Adipose tissue (tissue), 3 donors: Measurements from ENCODE around the gene PACSIN2. TPM values are rescaled to one million over a fixed set of nuclear protein-coding genes. Genes with fewer than 3 reads are reported as not detected.
"Not testable (repeated sequence)": the region's sequence is repeated elsewhere in the genome, so short reads cannot be mapped to it uniquely, and the experiment has no call there.

ENCODE experiments used
- H3K27ac ChIP-seq: one replicate; pipeline ENCODE4 v1.5.1; 2013; ENCODE audit warnings: low read depth, low read length
- WGBS, 3 donors: extraction: QIAGEN DNeasy Blood & Tissue Kit; methylation state at CpG; one replicate each; pipeline ENCODE4 v1.1.7; 2013; 5-methylcytosine and 5-hydroxymethylcytosine counted together
- polyA plus RNA-seq, 3 donors: library from polyadenylated mRNA; stranded (reverse); fragments of 200-250 nt; gene quantifications; one replicate each; pipeline ENCODE4 v1.2.3, GENCODE V29; 2013
- donor health status: healthy with polysubstance abuse.
- donor health status: Bipolar disorder and iron deficiency.
- donor health status: healthy.

The PACSIN2 gene
- polyA plus RNA-seq, 3 donors, result 21.9 to 53.1 (median 24.6) TPM

DNA sequence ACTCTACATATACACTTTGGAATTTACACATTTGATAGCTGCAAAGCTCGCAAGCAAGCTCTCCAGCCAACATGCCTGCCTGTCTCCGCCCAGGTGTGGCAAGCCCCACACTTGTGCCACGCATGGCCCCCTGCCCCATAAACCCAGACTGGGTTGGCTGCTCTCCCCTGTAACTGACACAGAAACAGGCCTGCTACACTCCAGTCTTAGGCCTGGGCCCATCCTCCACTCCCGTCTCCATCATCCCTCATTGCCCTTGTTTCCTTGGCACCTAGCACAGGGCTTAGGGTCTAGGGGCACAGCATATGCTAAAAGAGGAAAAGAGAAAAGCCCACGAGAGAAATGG, 41.4 kb downstream of the PACSIN2 start:
- H3K27ac ChIP-seq, result no peak overlapping the region
- 73 to 83% (median 82%) methylated on average over 5 of the region's 5 CpGs for WGBS, 3 donors

DNA sequence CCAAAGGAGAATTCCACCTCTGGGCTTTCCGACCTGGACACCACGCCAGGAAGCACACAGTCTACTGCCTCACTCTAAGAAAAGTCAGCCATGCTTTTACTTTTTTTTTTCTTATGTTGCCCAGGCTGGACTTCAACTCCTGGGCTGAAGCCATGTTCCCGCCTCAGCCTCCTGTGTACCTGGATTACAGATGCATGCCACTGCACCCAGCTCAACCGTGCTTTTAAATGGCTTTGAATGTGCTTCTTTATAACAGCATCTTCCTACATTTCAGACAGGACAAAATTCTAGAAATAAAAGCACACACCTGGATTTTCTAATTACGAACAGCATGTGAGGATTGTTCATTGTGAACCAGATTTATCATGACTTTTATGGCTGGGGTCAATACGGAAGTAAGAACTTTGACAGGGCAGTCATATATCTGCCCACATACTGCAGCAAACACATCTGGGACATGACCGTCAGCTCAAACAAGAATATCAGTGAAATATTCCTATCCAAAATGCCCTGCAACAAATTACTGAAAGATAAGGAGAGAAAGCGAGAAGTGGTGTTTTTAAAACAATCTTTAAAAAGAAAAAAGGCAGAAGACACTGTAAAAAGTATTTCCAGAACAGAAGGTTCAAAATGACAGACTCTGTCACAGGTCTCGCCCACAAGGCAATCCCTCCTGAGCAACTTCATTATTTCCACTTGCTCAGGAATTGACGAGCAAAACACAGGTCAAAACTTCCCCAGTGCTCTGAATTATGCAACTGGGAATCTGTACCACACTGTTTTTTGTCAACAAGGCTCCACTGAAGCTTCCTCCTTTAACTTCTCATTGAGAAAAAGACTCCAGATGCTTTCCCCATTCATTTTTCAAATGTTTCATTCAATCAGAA, 42.1 kb downstream of the PACSIN2 start:
- WGBS, 3 donors, result 53 to 78% (median 76%) methylated on average over 10 of the region's 10 CpGs
- no peak overlapping the region for H3K27ac ChIP-seq

DNA sequence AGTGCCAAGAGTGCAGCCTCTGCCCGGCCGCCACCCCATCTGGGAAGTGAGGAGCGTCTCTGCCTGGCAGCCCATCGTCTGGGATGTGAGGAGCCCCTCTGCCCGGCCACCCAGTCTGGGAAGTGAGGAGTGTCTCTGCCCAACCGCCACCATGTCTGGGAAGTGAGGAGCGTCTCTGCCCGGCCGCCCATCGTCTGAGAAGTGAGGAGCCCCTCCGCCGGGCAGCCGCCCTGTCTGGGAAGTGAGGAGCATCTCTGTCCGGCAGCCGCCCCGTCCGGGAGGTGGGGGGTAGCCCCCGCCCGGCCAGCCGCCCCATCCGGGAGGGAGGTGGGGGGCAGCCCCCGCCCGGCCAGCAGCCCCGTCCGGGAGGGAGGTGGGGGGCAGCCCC, 43.5 kb downstream of the PACSIN2 start:
- 97 to 100% (median 98%) methylated on average over 15 to 25 of the region's 25 CpGs for WGBS, 3 donors
- not testable (repeated sequence) for H3K27ac ChIP-seq

DNA sequence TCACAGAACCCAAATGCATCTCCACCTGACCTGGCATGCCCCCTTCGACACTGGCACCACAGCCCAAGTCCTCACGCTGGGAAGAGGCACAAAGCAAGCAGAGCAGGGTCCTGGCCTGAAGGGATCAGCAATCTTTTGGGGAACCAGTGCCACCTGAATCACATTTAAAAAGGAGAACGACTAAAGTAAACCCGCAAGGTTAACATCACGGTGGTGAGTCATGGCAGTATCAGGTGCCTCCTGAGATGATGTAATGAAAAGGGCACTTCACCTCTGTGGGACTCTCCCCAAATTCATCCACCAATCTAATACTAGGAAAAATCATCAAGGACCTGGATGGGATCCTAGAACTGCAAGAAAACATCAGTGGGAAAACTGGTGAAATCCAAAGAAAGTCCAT, 44.9 kb downstream of the PACSIN2 start:
- 65 to 83% (median 83%) methylated on average over 5 of the region's 5 CpGs for WGBS, 3 donors
- H3K27ac ChIP-seq, result no peak overlapping the region

DNA sequence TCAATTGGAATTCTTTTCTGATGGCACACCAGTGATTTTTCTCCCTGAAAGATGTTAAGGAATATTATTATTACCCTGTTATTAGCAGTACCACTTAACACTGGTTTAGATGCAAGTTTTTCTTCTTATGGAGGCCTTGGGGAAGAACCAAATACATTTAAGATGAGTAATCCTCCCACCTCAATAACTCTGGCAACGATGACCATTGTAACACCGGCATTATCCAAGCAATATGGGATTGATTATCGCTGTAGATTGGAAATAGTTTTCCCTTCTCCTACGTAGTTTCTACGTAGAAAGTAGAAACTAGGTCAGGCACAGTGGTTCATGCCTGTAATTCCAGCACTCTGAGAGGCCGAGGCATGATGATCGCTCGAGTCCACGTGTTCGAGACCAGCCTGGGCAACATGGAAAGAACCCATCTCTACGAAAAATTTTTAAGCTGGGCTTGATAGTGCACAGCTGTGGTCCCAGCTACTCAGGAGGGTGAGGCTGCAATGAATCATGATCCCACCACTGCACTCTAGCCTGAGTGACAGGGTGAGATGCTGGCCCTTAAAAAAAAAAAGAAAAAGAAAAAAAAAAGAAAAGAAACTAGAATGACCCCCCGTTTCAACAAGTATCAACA, 45.5 kb downstream of the PACSIN2 start:
- 84 to 87% (median 85%) methylated on average over 12 of the region's 12 CpGs for whole genome bisulfite sequencing, 3 donors
- H3K27ac ChIP-seq, result no peak overlapping the region

DNA sequence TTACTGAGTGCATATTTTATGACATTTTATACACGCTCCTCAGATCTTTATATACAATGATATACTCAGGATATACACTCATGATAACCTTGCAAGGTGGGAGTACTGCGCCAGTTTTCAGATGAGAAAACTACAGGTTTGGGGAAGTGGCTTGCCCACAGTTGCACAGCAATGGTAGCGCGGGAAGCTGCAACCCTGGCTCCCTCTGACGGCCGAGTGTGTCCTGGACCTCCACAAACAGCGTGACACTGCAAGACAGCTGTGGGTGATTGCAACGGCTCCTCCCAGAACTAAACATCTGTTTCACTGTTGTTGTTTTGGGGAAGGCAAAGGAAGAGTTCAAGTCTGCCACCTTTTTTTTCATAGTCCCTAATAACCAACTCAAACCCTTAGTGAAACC, 47.0 kb downstream of the PACSIN2 start:
- H3K27ac ChIP-seq, result no peak overlapping the region
- WGBS, 3 donors, result 44 to 80% (median 58%) methylated on average over 8 of the region's 8 CpGs

DNA sequence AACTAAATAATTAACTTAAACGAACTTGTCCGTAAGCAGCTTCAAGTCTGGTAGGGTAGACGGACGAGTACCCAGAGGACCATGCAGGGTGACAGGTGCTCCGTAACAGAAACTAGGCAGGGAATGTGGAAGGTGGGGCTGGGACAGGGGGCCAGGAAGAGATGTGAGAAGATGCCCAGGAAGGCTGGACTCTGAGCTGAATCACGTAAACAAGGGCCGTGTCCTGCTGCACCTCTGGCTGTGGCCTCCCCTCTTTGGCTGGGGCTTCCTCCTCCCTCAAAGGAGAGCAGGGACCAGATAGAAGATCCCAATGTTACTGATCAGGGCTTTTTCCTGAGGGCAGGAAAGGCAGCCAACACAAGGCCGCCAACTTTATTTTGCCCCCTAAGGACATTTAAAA, 47.9 kb downstream of the PACSIN2 start:
- no peak overlapping the region for H3K27ac ChIP-seq
- 83 to 94% (median 94%) methylated on average over 8 of the region's 8 CpGs for WGBS, 3 donors

DNA sequence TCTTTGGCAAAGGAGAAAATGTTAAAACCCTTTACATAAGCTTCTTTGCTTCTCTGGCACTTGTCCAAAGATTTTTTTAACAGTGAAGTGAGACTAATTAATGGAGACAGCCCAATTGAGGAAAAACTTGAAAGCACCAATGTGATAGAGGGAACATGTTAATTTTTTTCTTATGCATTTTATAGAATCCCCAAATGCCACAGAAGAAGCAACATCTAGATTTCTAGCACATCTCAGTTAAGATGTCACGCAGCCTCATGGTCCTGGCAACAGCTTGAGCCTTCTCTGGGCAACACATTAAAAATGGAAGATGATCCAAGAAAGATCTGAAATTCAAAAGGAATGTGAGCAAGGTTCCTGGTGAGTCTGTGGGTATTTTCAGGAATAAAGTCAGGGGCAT, 48.5 kb downstream of the PACSIN2 start:
- WGBS, 3 donors, result 83 to 95% (median 85%) methylated on average over 1 of the region's 1 CpG

DNA sequence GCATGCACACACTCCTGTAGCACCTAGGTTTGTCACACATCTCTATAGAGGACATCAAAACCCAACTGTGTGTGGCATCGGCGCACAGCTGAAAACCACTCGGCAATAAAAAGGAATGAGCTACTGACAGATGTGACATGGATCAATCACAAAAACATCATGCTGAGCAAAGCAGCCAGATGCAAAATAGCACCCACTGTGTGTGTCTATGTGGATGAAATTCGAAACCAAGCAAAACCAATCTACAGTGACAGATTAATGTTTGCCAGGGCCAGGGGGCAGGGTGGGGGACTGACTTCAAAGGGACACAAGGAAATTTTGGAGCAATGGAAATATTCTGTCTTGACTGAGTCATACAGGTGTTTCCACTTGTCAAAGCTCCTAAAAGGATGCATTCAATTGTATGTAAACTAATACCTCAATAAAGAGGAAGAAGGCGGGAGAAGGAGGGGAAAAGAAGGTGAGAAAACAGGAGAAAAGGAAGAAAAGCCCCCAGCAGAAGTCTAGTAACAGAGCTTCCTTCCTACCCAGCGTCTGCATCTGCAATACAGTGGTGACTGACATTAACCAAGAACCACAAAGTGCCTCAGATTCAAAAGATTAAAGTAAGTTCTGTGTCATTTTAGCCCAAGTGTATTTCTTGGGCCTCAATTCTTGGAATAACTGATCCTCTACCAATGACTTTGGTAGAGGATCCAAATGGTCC, 49.8 kb downstream of the PACSIN2 start:
- no peak overlapping the region for H3K27ac ChIP-seq

More for the DNA sequence above, 48.5 kb downstream of the PACSIN2 start:
- no peak overlapping the region for H3K27ac ChIP-seq

DNA sequence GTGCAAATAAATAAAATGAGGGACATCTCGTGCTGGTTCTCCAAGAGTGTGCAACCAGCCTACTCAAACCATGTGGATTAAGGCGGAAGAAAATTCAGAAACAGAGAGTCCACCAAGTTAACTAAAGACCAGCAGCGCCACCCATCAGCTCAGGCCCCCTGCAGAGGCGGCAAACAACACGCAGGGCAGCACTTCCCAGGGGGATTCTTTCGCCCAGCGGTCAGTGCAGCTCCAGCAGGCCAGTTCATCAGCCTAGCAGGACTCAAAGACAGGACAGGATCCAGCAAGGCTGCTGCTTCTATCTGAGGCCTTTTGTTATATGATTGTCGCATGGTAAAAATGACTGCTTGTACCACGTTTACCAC, 51.7 kb downstream of the PACSIN2 start:
- H3K27ac ChIP-seq, result no peak overlapping the region
- WGBS, 3 donors, result 76 to 89% (median 82%) methylated on average over 9 of the region's 9 CpGs

More for the DNA sequence above, 49.8 kb downstream of the PACSIN2 start:
- WGBS, 3 donors, result 60 to 73% (median 63%) methylated on average over 6 of the region's 6 CpGs

DNA sequence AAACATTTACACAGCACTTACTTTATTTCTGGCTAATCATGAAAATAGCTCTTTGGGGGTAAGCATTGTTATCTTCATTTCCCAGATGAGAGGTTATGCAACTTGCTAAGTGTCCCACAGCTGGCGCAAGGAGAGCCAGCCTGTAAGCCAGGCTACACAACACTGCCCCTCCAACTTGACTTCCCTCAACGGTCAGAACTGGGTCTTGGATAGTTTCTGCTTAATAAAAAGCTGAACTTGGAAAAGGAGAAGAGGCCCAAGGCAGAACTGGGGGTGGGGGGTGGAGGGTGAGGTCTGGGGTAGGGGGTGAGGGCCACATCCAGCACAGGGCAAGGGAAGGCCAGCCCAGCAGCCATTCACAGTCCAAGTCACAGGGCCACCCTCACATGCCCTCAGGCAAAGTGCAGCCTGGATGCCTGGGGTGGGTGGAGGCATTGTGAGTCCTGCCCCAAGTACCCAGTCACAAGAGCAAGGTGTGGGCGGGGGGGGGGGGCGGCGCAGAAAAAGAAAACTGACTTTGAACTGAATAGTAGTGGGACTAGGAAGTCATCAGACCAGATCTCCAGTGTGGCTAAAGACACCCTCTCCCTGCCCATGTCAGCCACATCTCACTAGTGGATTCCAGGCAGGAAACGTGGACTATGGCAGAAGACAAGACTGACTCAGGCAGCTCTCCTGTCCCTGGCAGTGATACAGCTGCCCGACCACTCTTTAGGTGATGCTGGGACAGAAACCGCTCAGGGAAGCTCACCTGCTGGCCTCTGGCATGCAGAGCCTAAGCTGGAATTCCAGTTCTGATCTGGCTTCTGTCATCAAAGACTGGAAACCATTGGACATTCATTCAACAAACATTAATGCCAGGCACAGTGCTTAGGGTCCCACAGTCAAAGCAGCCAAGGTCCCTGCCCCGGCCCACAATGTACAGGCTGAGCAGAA, 52.4 kb downstream of the PACSIN2 start:
- H3K27ac ChIP-seq, result no peak overlapping the region
- WGBS, 3 donors, result 50 to 68% (median 64%) methylated on average over 7 to 9 of the region's 9 CpGs

DNA sequence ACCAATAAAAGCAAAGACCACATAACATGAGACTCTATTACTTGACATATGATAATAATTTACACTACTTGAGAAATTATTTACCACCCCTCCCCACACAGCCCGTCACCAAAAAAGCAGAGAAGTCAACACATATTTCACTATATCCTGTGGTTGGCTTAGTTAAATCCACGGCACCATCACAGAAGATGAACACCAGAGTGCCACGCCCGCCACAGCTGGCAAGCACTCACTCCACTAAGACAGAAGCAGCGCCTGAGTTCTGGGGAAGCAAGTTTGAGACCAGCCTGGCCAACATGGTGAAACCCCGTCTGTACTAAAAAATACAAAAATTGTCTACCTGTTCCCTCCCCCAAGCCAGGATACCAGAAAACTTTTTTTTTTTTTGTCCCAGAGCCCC, 53.1 kb downstream of the PACSIN2 start:
- 52 to 70% (median 55%) methylated on average over 6 of the region's 6 CpGs for WGBS, 3 donors

DNA sequence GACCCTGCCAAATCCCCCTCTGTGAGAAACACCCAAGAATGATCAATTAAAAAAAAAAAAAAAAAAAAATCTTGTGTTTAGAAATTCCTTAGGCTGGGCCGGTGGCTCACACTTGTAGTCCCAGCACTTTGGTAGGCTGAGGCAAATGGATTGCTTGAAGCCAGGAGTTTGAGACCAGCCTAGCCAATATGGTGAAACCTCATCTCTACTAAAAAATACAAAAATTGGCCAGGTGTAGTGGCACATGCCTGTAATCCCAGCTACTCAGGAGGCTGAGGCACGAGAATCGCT, 53.6 kb downstream of the PACSIN2 start:
- 65 to 88% (median 83%) methylated on average over 3 of the region's 3 CpGs for WGBS, 3 donors
- H3K27ac ChIP-seq, result not testable (repeated sequence)

More for the DNA sequence above, 53.1 kb downstream of the PACSIN2 start:
- H3K27ac ChIP-seq, result no peak overlapping the region

DNA sequence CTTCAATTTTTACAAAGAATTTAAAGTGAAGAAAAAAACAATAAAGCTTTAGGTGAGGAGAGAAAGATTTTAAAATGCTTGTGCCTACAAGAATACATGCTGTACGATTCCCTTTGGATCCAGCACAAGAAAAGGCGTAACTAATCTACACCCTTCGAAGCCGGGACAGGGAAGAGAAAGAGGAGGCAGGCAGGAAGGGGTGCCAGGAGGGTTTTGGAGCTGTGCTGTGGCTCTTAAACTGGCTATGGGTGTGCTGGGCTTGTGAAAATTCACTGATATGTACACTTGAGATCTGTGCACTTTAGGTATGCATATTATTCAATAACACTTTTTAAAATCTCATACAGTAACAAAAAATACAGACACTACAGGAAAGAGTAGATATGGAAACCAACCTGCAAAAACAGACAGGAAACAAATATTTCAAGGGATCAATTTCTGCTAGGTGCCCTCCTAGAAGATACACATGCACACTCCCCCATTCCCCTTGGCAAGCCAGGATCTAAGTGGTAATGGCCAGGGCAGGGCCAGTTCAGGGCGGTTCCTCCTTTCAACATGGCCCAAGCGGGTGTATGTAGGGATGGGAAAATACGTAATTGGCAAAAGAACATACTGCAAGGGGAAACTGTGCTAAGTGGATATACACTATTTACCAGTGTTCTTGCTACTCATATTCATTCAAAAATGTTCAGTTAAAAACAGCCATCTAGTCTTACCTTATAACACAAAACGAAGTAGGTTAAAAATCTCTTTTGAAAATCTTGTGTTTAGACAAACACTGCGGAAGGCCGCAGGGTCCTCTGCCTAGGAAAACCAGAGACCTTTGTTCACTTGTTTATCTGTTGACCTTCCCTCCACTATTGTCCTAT, 54.2 kb downstream of the PACSIN2 start:
- WGBS, 3 donors, result 44 to 73% (median 66%) methylated on average over 10 of the region's 10 CpGs
- H3K27ac ChIP-seq, result no peak overlapping the region

DNA sequence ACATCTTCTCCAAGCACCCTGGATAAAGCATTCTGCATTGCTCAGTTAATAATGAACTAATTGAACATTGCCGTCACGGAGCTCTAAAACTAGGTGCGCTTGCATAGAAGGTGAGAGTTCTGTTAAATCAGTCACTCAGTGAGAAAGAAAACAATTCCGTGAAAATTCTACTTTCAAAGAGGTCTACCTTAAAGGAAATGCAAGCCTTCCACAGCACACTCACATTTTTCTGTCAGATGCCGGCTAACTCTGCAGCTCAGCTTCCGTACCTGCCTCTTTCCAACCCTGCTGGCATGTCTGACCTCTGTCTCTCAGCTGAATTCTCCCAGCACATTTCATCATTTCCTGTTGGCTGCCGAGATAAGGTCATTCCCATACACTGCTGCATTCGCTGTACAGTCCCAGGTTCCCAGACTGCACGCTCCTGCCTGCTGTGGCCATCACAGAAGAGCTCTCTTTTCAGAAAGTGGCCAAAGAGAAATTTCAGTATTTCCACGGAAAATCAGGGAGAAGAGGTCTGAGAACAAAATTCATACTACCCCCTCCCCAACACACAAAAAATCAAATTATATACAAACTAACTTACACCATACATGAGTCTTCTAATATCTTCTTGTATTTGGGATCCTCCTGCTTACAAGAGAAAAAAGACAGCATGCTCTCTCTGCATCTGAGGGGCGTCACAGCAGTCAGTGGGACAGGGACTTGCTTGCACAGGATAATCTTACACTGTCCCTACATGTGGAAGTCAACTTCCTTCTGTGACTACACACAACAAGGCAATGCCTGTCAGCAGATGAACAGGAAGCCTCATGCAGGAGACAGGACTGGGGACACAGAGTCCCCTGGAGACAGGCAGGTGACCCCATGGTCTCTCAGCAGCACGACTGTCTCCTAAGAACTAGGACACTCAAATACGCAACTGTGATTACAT, 55.1 kb downstream of the PACSIN2 start:
- WGBS, 3 donors, result 12 to 28% (median 23%) methylated on average over 13 of the region's 13 CpGs
- no peak overlapping the region for H3K27ac ChIP-seq

DNA sequence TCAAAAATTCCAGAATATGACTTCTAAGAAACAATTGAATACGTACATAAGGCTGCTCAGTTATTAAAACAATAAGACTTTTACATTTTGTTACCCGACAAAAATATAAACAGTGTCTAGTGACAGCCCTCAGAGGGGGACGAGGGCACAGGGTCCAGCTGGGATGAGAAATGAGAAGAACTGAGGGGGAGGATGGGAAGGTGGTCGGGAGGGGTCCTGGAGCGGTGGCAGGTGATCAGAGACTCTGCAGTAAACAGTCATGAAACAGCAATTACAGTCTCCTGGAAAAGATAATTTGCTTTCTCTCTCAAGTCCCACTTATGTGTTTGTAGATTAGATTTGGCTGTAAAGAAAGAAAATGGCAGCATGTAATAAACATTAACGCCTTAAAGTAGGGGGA, 56.0 kb downstream of the PACSIN2 start:
- H3K27ac ChIP-seq, result no peak overlapping the region
- WGBS, 3 donors, result 27 to 77% (median 74%) methylated on average over 6 of the region's 6 CpGs

DNA sequence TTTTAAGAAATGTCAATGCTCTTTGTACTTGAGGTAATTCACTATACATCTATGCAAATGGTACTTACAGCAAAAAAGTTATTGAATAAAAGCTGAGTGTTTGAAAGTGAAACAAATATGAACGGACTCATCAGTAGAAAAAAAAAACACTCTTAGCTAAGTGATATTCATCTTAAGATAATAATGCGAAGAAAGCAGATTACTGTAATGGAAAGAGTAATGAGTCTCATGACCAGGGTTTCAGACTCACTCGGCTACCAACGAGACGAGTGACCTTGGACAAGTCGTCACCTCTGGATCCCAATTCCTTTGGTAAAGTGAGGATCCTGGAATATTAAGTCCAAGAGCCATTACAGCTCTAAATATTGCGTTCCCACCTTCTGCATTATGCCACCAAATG, 57.0 kb downstream of the PACSIN2 start:
- WGBS, 3 donors, result 31 to 84% (median 81%) methylated on average over 7 of the region's 7 CpGs
- H3K27ac ChIP-seq, result no peak overlapping the region
